OCI-LY1 (cell line): ENCODE data around the gene PAFAH1B2.

Source experiments
- H2AFZ ChIP-seq: fragments of 200-600 bp; sonication (generic), shearing (Covaris generic); 2 replicates; pipeline ENCODE4 v1.6.0; 2014; ENCODE audit warnings: antibody characterized with exemption, mild to moderate bottlenecking, low read length
- H3F3A ChIP-seq: fragments of 200-600 bp; sonication (generic), shearing (Covaris generic); 2 replicates; pipeline ENCODE4 v1.6.0; 2014; ENCODE audit warnings: mild to moderate bottlenecking, antibody characterized with exemption, low read length, moderate library complexity; ENCODE audit not compliant: insufficient read depth
- H3K27ac ChIP-seq: fragments of 200-600 bp; sonication (generic); 2 replicates; pipeline ENCODE4 v1.5.1; 2014; ENCODE audit warnings: low read length, mixed run types, mild to moderate bottlenecking, low read depth; ENCODE audit not compliant: poor library complexity, severe bottlenecking
- H3K27me3 ChIP-seq: fragments of 200-600 bp; sonication (generic); 2 replicates; pipeline ENCODE4 v1.6.0; 2014; ENCODE audit warnings: antibody characterized with exemption, mild to moderate bottlenecking, low read length, moderate library complexity; ENCODE audit not compliant: insufficient read depth
- H3K36me3 ChIP-seq: fragments of 200-600 bp; sonication (generic); 2 replicates; pipeline ENCODE4 v1.6.1; 2014; ENCODE audit warnings: mild to moderate bottlenecking, antibody characterized with exemption, low read length, moderate library complexity, mixed read lengths; ENCODE audit not compliant: insufficient read depth
- H3K4me1 ChIP-seq: fragments of 200-600 bp; sonication (generic); 2 replicates; pipeline ENCODE4 v1.5.1; 2014; ENCODE audit warnings: mild to moderate bottlenecking, low read length, moderate library complexity; ENCODE audit not compliant: insufficient read depth, severe bottlenecking
- H3K4me2 ChIP-seq: fragments of 200-600 bp; sonication (generic), shearing (Covaris generic); 2 replicates; pipeline ENCODE4 v1.6.1; 2014; ENCODE audit warnings: low read length
- H3K4me3 ChIP-seq: fragments of 200-600 bp; sonication (generic); 2 replicates; pipeline ENCODE4 v1.5.1; 2014; ENCODE audit warnings: low read length, low read depth, mild to moderate bottlenecking, mixed read lengths; ENCODE audit not compliant: poor library complexity, severe bottlenecking
- H3K79me2 ChIP-seq: fragments of 200-600 bp; shearing (Covaris generic); 2 replicates; pipeline ENCODE4 v1.6.1; 2016; ENCODE audit warnings: mixed run types, low read length, mixed read lengths; ENCODE audit not compliant: insufficient read depth
- H3K9ac ChIP-seq: fragments of 200-600 bp; sonication (generic), shearing (Covaris generic); 2 replicates; pipeline ENCODE4 v1.6.1; 2014; ENCODE audit warnings: mild to moderate bottlenecking, low read length, mixed read lengths
- H3K9me2 ChIP-seq: fragments of 200-600 bp; sonication (generic), shearing (Covaris generic); 2 replicates; pipeline ENCODE4 v1.6.1; 2014; ENCODE audit warnings: low read depth, mild to moderate bottlenecking, low read length, mixed read lengths
- H3K9me3 ChIP-seq: fragments of 200-600 bp; shearing (Covaris generic); 2 replicates; pipeline ENCODE4 v1.6.1; 2014; ENCODE audit warnings: low read length, mixed read lengths
- H4K20me1 ChIP-seq: fragments of 200-600 bp; sonication (generic), shearing (Covaris generic); 2 replicates; pipeline ENCODE4 v1.6.0; 2016; ENCODE audit warnings: mild to moderate bottlenecking, low read length; ENCODE audit not compliant: insufficient read depth
- CTCF ChIP-seq: fragments of 200-600 bp; sonication (generic), shearing (Covaris generic); IDR thresholded peaks from 2 replicates; pipeline ENCODE4 v1.5.1; 2017; ENCODE audit warnings: mild to moderate bottlenecking, antibody characterized with exemption, low read length, moderate library complexity, mixed read lengths
- EZH2 ChIP-seq: fragments of 200-600 bp; sonication (generic), shearing (Covaris generic); IDR thresholded peaks from 2 replicates; pipeline ENCODE4 v1.8.0; 2017; ENCODE audit warnings: borderline replicate concordance, mixed run types, mild to moderate bottlenecking, antibody characterized with exemption, low read length, moderate library complexity, mixed read lengths

PAFAH1B2 gene

GRCh38 chr11:117166491-117166890 lies 22.4 kb downstream of the PAFAH1B2 start:
- no peak overlapping the region for H3K9ac ChIP-seq
- no peaks in the 10 kb centered on the region for H3F3A ChIP-seq
- no peaks in the 10 kb centered on the region for H3K4me1 ChIP-seq

DNA sequence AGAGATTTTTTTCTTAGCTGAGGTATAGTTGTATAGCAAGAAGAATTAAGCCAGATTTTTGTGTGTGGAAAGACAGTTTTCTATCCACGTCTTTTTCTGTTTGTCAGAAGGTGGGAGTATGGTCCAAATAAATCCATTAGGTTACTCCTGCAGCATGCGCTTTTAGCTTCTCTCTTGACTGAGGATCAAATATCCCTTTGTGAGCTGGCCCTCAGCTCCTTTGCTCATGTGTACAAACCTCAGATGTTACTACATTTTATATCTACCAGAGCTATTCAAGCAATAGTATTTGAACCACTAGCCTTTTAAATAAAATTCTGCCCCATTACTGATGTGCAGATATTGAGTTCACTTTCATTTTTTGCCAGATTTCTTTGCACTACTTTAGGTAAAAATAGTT lies 25.6 kb downstream of the PAFAH1B2 start:
- no peaks in the 10 kb centered on the region for H3K79me2 ChIP-seq
- H3K4me1 ChIP-seq: no peaks in the 10 kb centered on the region
- H3K9me2 ChIP-seq: no peaks in the 10 kb centered on the region
- H2AFZ ChIP-seq: no peak overlapping the region
- H3K27me3 ChIP-seq: no peaks in the 10 kb centered on the region
- H3K4me2 ChIP-seq: no peak overlapping the region
- no peaks in the 10 kb centered on the region for H3F3A ChIP-seq
- no peaks in the 10 kb centered on the region for H3K9me3 ChIP-seq
- H3K36me3 ChIP-seq: peaks cover 63% of the 10 kb centered on the region
- TF ChIP-seq EZH2 (no peak), CTCF (no peak)
- no peak overlapping the region for H3K27ac ChIP-seq
- H4K20me1 ChIP-seq: no peaks in the 10 kb centered on the region
- H3K9ac ChIP-seq: no peak overlapping the region
- no peak overlapping the region for H3K4me3 ChIP-seq

More at GRCh38 chr11:117166491-117166890, 22.4 kb downstream of the PAFAH1B2 start:
- Histone ChIP-seq H3K27ac (no peak overlapping the region), H3K79me2 (no peaks in the 10 kb centered on the region), H4K20me1 (no peaks in the 10 kb centered on the region), H3K9me2 (no peaks in the 10 kb centered on the region), H3K36me3 (peaks cover 87% of the 10 kb centered on the region), H2AFZ (no peak overlapping the region), H3K27me3 (no peaks in the 10 kb centered on the region), H3K4me3 (no peak overlapping the region), H3K4me2 (no peak overlapping the region), H3K9me3 (no peaks in the 10 kb centered on the region)
- TF ChIP-seq CTCF (no peak), EZH2 (no peak)

GRCh38 chr11:117170210-117170609 lies 26.1 kb downstream of the PAFAH1B2 start:
- Histone ChIP-seq H2AFZ (no peak overlapping the region), H3K27ac (no peak overlapping the region), H3K79me2 (no peaks in the 10 kb centered on the region), H3K36me3 (peaks cover 61% of the 10 kb centered on the region), H3K9me3 (no peaks in the 10 kb centered on the region), H3K4me3 (no peak overlapping the region), H3K4me1 (no peaks in the 10 kb centered on the region), H3K9me2 (no peaks in the 10 kb centered on the region), H3K27me3 (no peaks in the 10 kb centered on the region), H3K9ac (no peak overlapping the region), H3F3A (no peaks in the 10 kb centered on the region), H3K4me2 (no peak overlapping the region), H4K20me1 (no peaks in the 10 kb centered on the region)
- TF ChIP-seq EZH2: no peak
- TF ChIP-seq CTCF: no peak
